HCT116 (cell line): ENCODE results near the gene NFATC3. TPM values are rescaled to one million over a fixed set of nuclear protein-coding genes. Genes with fewer than 3 reads are reported as not detected.

Experiments used
- ATAC-seq: fragments of 200-7000 bp; cut with Tn5 transposase; 2 replicates; pipeline ENCODE4 v1.9.1; 2020; ENCODE audit warnings: mild to moderate bottlenecking, moderate library complexity
- BruUV-seq: library from RNA; stranded (reverse); fragments of 400-500 nt; replicated peaks from 2 replicates; lab custom pipeline; 2021; lab: Mats Ljungman, UMichigan
- CTCF ChIA-PET: fragments of 300-600 bp; sonication (Branson Sonifier 250); formaldehyde crosslinking; loops from one replicate; lab custom pipeline; 2021; ENCODE audit warnings: antibody characterized with exemption; lab: Charles Lee
- POLR2A ChIA-PET: fragments of 300-600, 350-600 bp; sonication (Branson Sonifier 250); formaldehyde crosslinking; loops from one replicate; lab custom pipeline; 2021; ENCODE audit warnings: antibody characterized with exemption; lab: Charles Lee
- RAD21 ChIA-PET, 2 experiments: fragments of 300-600 bp; sonication (Branson Sonifier 250); formaldehyde crosslinking; loops; one replicate each; lab custom pipeline; 2023; ENCODE audit warnings: low total read pairs in 2 of 2; ENCODE audit not compliant: uncharacterized antibody in 2 of 2, unreplicated experiment in 2 of 2, low non-redundant PET in 1 of 2; lab: Charles Lee
- DNase-seq: peaks from one replicate; pipeline ENCODE4 v3.0.0-alpha.2; 2010; ENCODE audit warnings: low read depth, low spot score
- H2AFZ ChIP-seq: fragments of 200-600 bp; shearing (Covaris generic), sonication (generic); 2 replicates; pipeline ENCODE4 v1.6.1; 2017; ENCODE audit warnings: low read depth, mixed run types, mixed read lengths, antibody characterized with exemption, low read length; ENCODE audit not compliant: poor library complexity, severe bottlenecking
- H3K27ac ChIP-seq: 2 replicates; pipeline ENCODE4 v1.5.1; 2012; ENCODE audit warnings: low read depth, low read length
- H3K27me3 ChIP-seq: fragments of 200-600 bp; sonication (generic); 2 replicates; pipeline ENCODE4 v1.6.1; 2016; ENCODE audit warnings: mixed run types, low read length, mixed read lengths; ENCODE audit not compliant: insufficient read depth
- H3K36me3 ChIP-seq, 2 experiments: fragments of 200-500 bp in 1 of 2; fragments of 200-600 bp in 1 of 2; sonication (Bioruptor generic) in 1 of 2; sonication (generic) in 1 of 2; 2 replicates each; pipeline versions ENCODE4 v1.5.1 to v1.6.1; 2014 to 2016; ENCODE audit warnings: low read length in 2 of 2, inconsistent platforms in 1 of 2, mixed read lengths in 1 of 2, mixed run types in 1 of 2; ENCODE audit not compliant: insufficient read depth in 2 of 2, control insufficient read depth in 1 of 2
- H3K4me1 ChIP-seq, 2 experiments: fragments of 200-600 bp in 1 of 2; sonication (generic) in 1 of 2; 2 replicates each; pipeline versions ENCODE4 v1.5.1 to v1.6.1; 2012 to 2017; ENCODE audit warnings: low read length in 2 of 2, inconsistent platforms in 1 of 2, mild to moderate bottlenecking in 1 of 2, mixed read lengths in 1 of 2, mixed run types in 1 of 2, moderate library complexity in 1 of 2; ENCODE audit not compliant: insufficient read depth in 2 of 2, control insufficient read depth in 1 of 2
- H3K4me2 ChIP-seq: fragments of 200-600 bp; sonication (generic); 2 replicates; pipeline ENCODE4 v1.6.1; 2017; ENCODE audit warnings: mixed run types, low read length, mixed read lengths
- H3K4me3 ChIP-seq, 2 experiments: fragments of 200-600 bp in 1 of 2; sonication (generic) in 1 of 2; replicated peaks in 1 of 2; 2 replicates each; pipeline ENCODE4 v1.5.1; 2011 to 2016; ENCODE audit warnings: low read length in 2 of 2, control low read depth in 1 of 2, low read depth in 1 of 2, mild to moderate bottlenecking in 1 of 2, mixed read lengths in 1 of 2, mixed run types in 1 of 2
- H3K79me2 ChIP-seq: fragments of 200-600 bp; sonication (generic); 2 replicates; pipeline ENCODE4 v1.6.1; 2017; ENCODE audit warnings: mild to moderate bottlenecking, mixed run types, low read length, moderate library complexity, mixed read lengths; ENCODE audit not compliant: insufficient read depth
- H3K9ac ChIP-seq: fragments of 200-600 bp; sonication (generic); 2 replicates; pipeline ENCODE4 v1.6.1; 2016; ENCODE audit warnings: low read length, mixed read lengths
- H3K9me2 ChIP-seq: fragments of 200-600 bp; sonication (generic), shearing (Covaris generic); 2 replicates; pipeline ENCODE4 v1.6.1; 2017; ENCODE audit warnings: mixed run types, mild to moderate bottlenecking, moderate library complexity; ENCODE audit not compliant: insufficient read depth
- H3K9me3 ChIP-seq, 2 experiments: fragments of 200-500 bp in 1 of 2; fragments of 200-600 bp in 1 of 2; sonication (Bioruptor generic) in 1 of 2; sonication (generic) in 1 of 2; 2 replicates each; pipeline ENCODE4 v1.6.1; 2014 to 2017; ENCODE audit warnings: low read length in 2 of 2, mixed read lengths in 2 of 2, inconsistent platforms in 1 of 2, low read depth in 1 of 2, mild to moderate bottlenecking in 1 of 2, mixed run types in 1 of 2, moderate library complexity in 1 of 2; ENCODE audit not compliant: control insufficient read depth in 1 of 2, insufficient read depth in 1 of 2
- H4K20me1 ChIP-seq: fragments of 200-600 bp; sonication (generic), shearing (Covaris generic); 2 replicates; pipeline ENCODE4 v1.6.1; 2017; ENCODE audit warnings: mixed run types, mild to moderate bottlenecking, moderate library complexity; ENCODE audit not compliant: insufficient read depth
- CBX3 ChIP-seq: IDR thresholded peaks from 2 replicates; pipeline ENCODE4 v1.6.1; 2012; ENCODE audit warnings: low read depth
- CEBPB ChIP-seq: IDR thresholded peaks from 2 replicates; pipeline ENCODE4 v1.6.1; 2012; ENCODE audit warnings: low read depth
- CTCF ChIP-seq, 3 experiments: fragments of 200-600 bp in 1 of 3; sonication (generic) in 1 of 3; IDR thresholded peaks in 2 of 3; conservative IDR thresholded peaks in 1 of 3; 2 replicates each; pipeline ENCODE4 v1.5.1; 2012 to 2017; ENCODE audit warnings: low read depth in 2 of 3, low read length in 2 of 3, antibody characterized with exemption in 1 of 3, borderline replicate concordance in 1 of 3, control low read depth in 1 of 3, mild to moderate bottlenecking in 1 of 3, mixed read lengths in 1 of 3, mixed run types in 1 of 3, moderate library complexity in 1 of 3; ENCODE audit not compliant: insufficient read depth in 1 of 3
- ELF1 ChIP-seq: IDR thresholded peaks from 2 replicates; pipeline ENCODE4 v1.6.1; 2012; ENCODE audit warnings: low read depth, borderline replicate concordance
- EZH2 ChIP-seq: fragments of 200-600 bp; sonication (generic); IDR thresholded peaks from 2 replicates; pipeline ENCODE4 v1.6.1; 2017; ENCODE audit warnings: antibody characterized with exemption, mixed run types
- FOSL1 ChIP-seq: IDR thresholded peaks from 2 replicates; pipeline ENCODE4 v1.6.1; 2012; ENCODE audit warnings: low read depth
- JUND ChIP-seq: IDR thresholded peaks from 2 replicates; pipeline ENCODE4 v1.6.1; 2012
- POLR2A ChIP-seq: IDR thresholded peaks from 2 replicates; pipeline ENCODE4 v1.7.0; 2011; ENCODE audit warnings: borderline replicate concordance; ENCODE audit not compliant: insufficient read depth, insufficient read length; ENCODE audit errors: extremely low read depth
- POLR2AphosphoS5 ChIP-seq: IDR thresholded peaks from 2 replicates; pipeline ENCODE4 v1.6.1; 2011; ENCODE audit warnings: mild to moderate bottlenecking, low read depth, low read length, moderate library complexity
- RAD21 ChIP-seq: IDR thresholded peaks from 2 replicates; pipeline ENCODE4 v1.6.1; 2012; ENCODE audit warnings: low read depth, mild to moderate bottlenecking
- REST ChIP-seq: IDR thresholded peaks from 2 replicates; pipeline ENCODE4 v1.6.1; 2012; ENCODE audit warnings: low read depth
- SIN3A ChIP-seq: IDR thresholded peaks from 2 replicates; pipeline ENCODE4 v1.6.1; 2012; ENCODE audit warnings: low read depth
- SP1 ChIP-seq: IDR thresholded peaks from 2 replicates; pipeline ENCODE4 v1.6.1; 2012; ENCODE audit warnings: low read depth
- SRF ChIP-seq: IDR thresholded peaks from 2 replicates; pipeline ENCODE4 v1.6.1; 2012; ENCODE audit warnings: low read depth
- TCF7L2 ChIP-seq: IDR thresholded peaks from 2 replicates; pipeline ENCODE4 v1.7.0; 2011; ENCODE audit warnings: borderline replicate concordance, inconsistent platforms; ENCODE audit not compliant: insufficient read depth, insufficient read length; ENCODE audit errors: extremely low read depth
- YY1 ChIP-seq: IDR thresholded peaks from 2 replicates; pipeline ENCODE4 v1.6.1; 2011; ENCODE audit warnings: low read length, low read depth, moderate library complexity, mild to moderate bottlenecking; ENCODE audit not compliant: insufficient replicate concordance; ENCODE audit errors: extremely low read depth
- ZNF274 ChIP-seq: fragments of 200-500 bp; sonication (Bioruptor generic); IDR thresholded peaks from 2 replicates; pipeline ENCODE4 v1.6.1; 2014; ENCODE audit warnings: mild to moderate bottlenecking, low read depth, low read length, inconsistent platforms
- intact Hi-C: fragments of 100-400 bp; cut with micrococcal nuclease; formaldehyde crosslinking; loops from 2 replicates; pipeline ENCODE4 v1.10.0; 2022
- total RNA-seq: library from RNA; stranded (reverse); gene quantifications from one replicate; pipeline ENCODE4 v1.2.1, GENCODE V29; 2021; ENCODE audit not compliant: unreplicated experiment
- TF ChIP-seq, protein P1 (sequence below): IDR thresholded peaks from 2 replicates; pipeline ENCODE4 v1.6.1; 2011; ENCODE audit warnings: mild to moderate bottlenecking, low read length, moderate library complexity; ENCODE audit not compliant: insufficient replicate concordance; ENCODE audit errors: extremely low read depth

NFATC3 gene
- total RNA-seq, 1 experiment from 2014 or later: 25.6 TPM

- no peak overlapping the region for H3K9ac ChIP-seq
- ChIA-PET RAD21 (no interaction called here), CTCF (no interaction called here), POLR2A (no interaction called here)
- H3K4me1 ChIP-seq: peaks cover 0 to 2% of the 10 kb centered on the region in 2 experiments; a peak in 1 of 4 replicates
- no peak overlapping the region for H2AFZ ChIP-seq
- H3K4me2 ChIP-seq: no peak overlapping the region
- DNase-seq (no peak), ATAC-seq (no peak)
- no peak overlapping the region for H3K4me3 ChIP-seq
- H3K79me2 ChIP-seq: no peaks in the 10 kb centered on the region
- H3K9me3 ChIP-seq: no peaks in the 10 kb centered on the region
- H3K27ac ChIP-seq: no peak overlapping the region
- H3K36me3 ChIP-seq: peaks cover 3 to 17% of the 10 kb centered on the region in 2 experiments; a peak in 2 of 4 replicates
- H3K9me2 ChIP-seq: no peaks in the 10 kb centered on the region
- BruUV-seq: no TSS peak
- H4K20me1 ChIP-seq: no peaks in the 10 kb centered on the region
- TF ChIP-seq SIN3A (no peak), SRF (no peak), ZNF274 (no peak), CBX3 (no peak), CTCF (IDR thresholded peaks at IDR 0.05 in 2 of 3, conservative IDR thresholded peaks at IDR 0.05 in 1 of 3; ENCODE audit: borderline replicate concordance in 1 of 3, insufficient read depth in 1 of 3, low read depth in 2 of 3, low read length in 2 of 3) (no peak), FOSL1 (no peak), JUND (no peak), TCF7L2 (no peak), YY1 (no peak), ELF1 (no peak), RAD21 (no peak), CEBPB (no peak), POLR2A (no peak), SP1 (no peak), EZH2 (no peak), REST (no peak), POLR2AphosphoS5 (no peak)
- TF ChIP-seq, protein P1, sequence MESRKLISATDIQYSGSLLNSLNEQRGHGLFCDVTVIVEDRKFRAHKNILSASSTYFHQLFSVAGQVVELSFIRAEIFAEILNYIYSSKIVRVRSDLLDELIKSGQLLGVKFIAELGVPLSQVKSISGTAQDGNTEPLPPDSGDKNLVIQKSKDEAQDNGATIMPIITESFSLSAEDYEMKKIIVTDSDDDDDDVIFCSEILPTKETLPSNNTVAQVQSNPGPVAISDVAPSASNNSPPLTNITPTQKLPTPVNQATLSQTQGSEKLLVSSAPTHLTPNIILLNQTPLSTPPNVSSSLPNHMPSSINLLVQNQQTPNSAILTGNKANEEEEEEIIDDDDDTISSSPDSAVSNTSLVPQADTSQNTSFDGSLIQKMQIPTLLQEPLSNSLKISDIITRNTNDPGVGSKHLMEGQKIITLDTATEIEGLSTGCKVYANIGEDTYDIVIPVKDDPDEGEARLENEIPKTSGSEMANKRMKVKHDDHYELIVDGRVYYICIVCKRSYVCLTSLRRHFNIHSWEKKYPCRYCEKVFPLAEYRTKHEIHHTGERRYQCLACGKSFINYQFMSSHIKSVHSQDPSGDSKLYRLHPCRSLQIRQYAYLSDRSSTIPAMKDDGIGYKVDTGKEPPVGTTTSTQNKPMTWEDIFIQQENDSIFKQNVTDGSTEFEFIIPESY: no peak
- H3K27me3 ChIP-seq: no peaks in the 10 kb centered on the region
- intact Hi-C loops: no loop called here
These were observed 5.4 kb upstream of the NFATC3 start for GRCh38 chr16:68079626-68080344.
